IMR-90 (cell line): ENCODE measurements around the gene SMIM21. TPM values are rescaled to one million over a fixed set of nuclear protein-coding genes. Genes with fewer than 3 reads are reported as not detected.

Experiments
- ATAC-seq: fragments of 200-7000 bp; cut with Tn5 transposase; 2 replicates; pipeline ENCODE4 v1.9.1; 2020; ENCODE audit warnings: low read depth, mild to moderate bottlenecking, moderate library complexity
- BruUV-seq: library from RNA; stranded (reverse); fragments of 400-500 nt; replicated peaks from 2 replicates; lab custom pipeline; 2021; lab: Mats Ljungman, UMichigan
- CTCF ChIA-PET: fragments of 300-600 bp; formaldehyde crosslinking; extraction: SDS; loops from one replicate; lab custom pipeline; 2021; ENCODE audit warnings: antibody characterized with exemption; lab: Yijun Ruan, JAX
- POLR2A ChIA-PET: fragments of 300-600 bp; sonication (Branson Sonifier 250); formaldehyde crosslinking; loops from one replicate; lab custom pipeline; 2022; ENCODE audit warnings: antibody characterized with exemption; ENCODE audit not compliant: unreplicated experiment; lab: Charles Lee
- DNase-seq: peaks from one replicate; pipeline ENCODE4 v3.0.0; 2013
- H2AFZ ChIP-seq: replicated peaks from 2 replicates; pipeline ENCODE3; 2013; ENCODE audit warnings: low read length, mild to moderate bottlenecking; ENCODE audit not compliant: poor library complexity
- H2AK5ac ChIP-seq: 2 replicates; pipeline ENCODE4 v1.6.1; 2013; ENCODE audit warnings: low read depth, low read length, inconsistent platforms
- H2AK9ac ChIP-seq: replicated peaks from 2 replicates; pipeline ENCODE3; 2013; ENCODE audit warnings: mild to moderate bottlenecking, low read depth, low read length, moderate library complexity; ENCODE audit not compliant: poor library complexity
- H2BK120ac ChIP-seq: 2 replicates; pipeline ENCODE4 v1.6.1; 2013; ENCODE audit warnings: low read depth, low read length, inconsistent platforms
- H2BK15ac ChIP-seq: 3 replicates; pipeline ENCODE4 v1.6.1; 2013; ENCODE audit warnings: low read depth, low read length, inconsistent platforms
- H2BK20ac ChIP-seq: 2 replicates; pipeline ENCODE4 v1.6.1; 2013; ENCODE audit warnings: low read depth, mild to moderate bottlenecking, inconsistent platforms, low read length, moderate library complexity
- H2BK5ac ChIP-seq: 2 replicates; pipeline ENCODE4 v1.6.1; 2013; ENCODE audit warnings: mild to moderate bottlenecking, low read depth, low read length, inconsistent platforms; ENCODE audit not compliant: poor library complexity, severe bottlenecking
- H3K14ac ChIP-seq: replicated peaks from 2 replicates; pipeline ENCODE4 v1.6.1; 2013; ENCODE audit warnings: low read depth, low read length, inconsistent platforms
- H3K18ac ChIP-seq: 2 replicates; pipeline ENCODE4 v1.6.1; 2013; ENCODE audit warnings: low read depth, low read length, control low read depth
- H3K23ac ChIP-seq: 2 replicates; pipeline ENCODE4 v1.6.1; 2013; ENCODE audit warnings: low read depth, low read length, inconsistent platforms
- H3K27ac ChIP-seq: 2 replicates; pipeline ENCODE4 v1.5.1; 2013; ENCODE audit warnings: mild to moderate bottlenecking, control low read depth, low read length; ENCODE audit not compliant: insufficient read depth
- H3K27me3 ChIP-seq: 2 replicates; pipeline ENCODE4 v1.6.1; 2013; ENCODE audit warnings: low read length; ENCODE audit not compliant: control insufficient read depth, insufficient read depth
- H3K36me3 ChIP-seq: 2 replicates; pipeline ENCODE4 v1.6.1; 2013; ENCODE audit warnings: low read length, mixed read lengths; ENCODE audit not compliant: control insufficient read depth, insufficient read depth
- H3K4ac ChIP-seq: 2 replicates; pipeline ENCODE4 v1.6.1; 2013; ENCODE audit warnings: low read depth, low read length, inconsistent platforms
- H3K4me1 ChIP-seq: 2 replicates; pipeline ENCODE4 v1.6.1; 2013; ENCODE audit warnings: low read length, mixed read lengths; ENCODE audit not compliant: control insufficient read depth, insufficient read depth
- H3K4me2 ChIP-seq: 2 replicates; pipeline ENCODE4 v1.6.1; 2013; ENCODE audit warnings: low read depth, mild to moderate bottlenecking, control low read depth, low read length, moderate library complexity
- H3K4me3 ChIP-seq: 2 replicates; pipeline ENCODE4 v1.5.1; 2013; ENCODE audit warnings: low read depth, mild to moderate bottlenecking, control low read depth, low read length, moderate library complexity; ENCODE audit not compliant: insufficient read depth
- H3K56ac ChIP-seq: 2 replicates; pipeline ENCODE4 v1.6.1; 2013; ENCODE audit warnings: low read length, inconsistent platforms; ENCODE audit not compliant: insufficient read depth; ENCODE audit errors: extremely low read depth
- H3K79me1 ChIP-seq, 2 experiments: 2 replicates each; pipeline ENCODE4 v1.6.1; 2013; ENCODE audit warnings: low read length in 2 of 2, inconsistent platforms in 1 of 2, low read depth in 1 of 2
- H3K9ac ChIP-seq: 2 replicates; pipeline ENCODE4 v1.6.1; 2013; ENCODE audit warnings: low read depth, low read length, control low read depth
- H3K9me1 ChIP-seq: 2 replicates; pipeline ENCODE4 v1.6.1; 2013; ENCODE audit warnings: low read length, inconsistent platforms; ENCODE audit not compliant: insufficient read depth
- H3K9me3 ChIP-seq: 2 replicates; pipeline ENCODE4 v1.6.1; 2013; ENCODE audit warnings: low read length; ENCODE audit not compliant: control insufficient read depth, insufficient read depth
- H4K20me1 ChIP-seq: 2 replicates; pipeline ENCODE4 v1.6.1; 2013; ENCODE audit warnings: low read length, inconsistent platforms; ENCODE audit not compliant: insufficient read depth
- H4K5ac ChIP-seq: 2 replicates; pipeline ENCODE4 v1.6.1; 2013; ENCODE audit warnings: mild to moderate bottlenecking, low read depth, low read length, control low read depth
- H4K8ac ChIP-seq, 2 experiments: 2 replicates each; pipeline ENCODE4 v1.6.1; 2013; ENCODE audit warnings: low read depth in 2 of 2, low read length in 2 of 2, control low read depth in 1 of 2, inconsistent platforms in 1 of 2
- H4K91ac ChIP-seq: 2 replicates; pipeline ENCODE4 v1.6.1; 2013; ENCODE audit warnings: low read depth, low read length, inconsistent platforms; ENCODE audit not compliant: insufficient read depth
- BHLHE40 ChIP-seq: fragments of 150-350 bp; IDR thresholded peaks from 2 replicates; pipeline ENCODE4 v1.6.1; 2016; ENCODE audit warnings: mild to moderate bottlenecking, low read depth, low read length
- CHD1 ChIP-seq: IDR thresholded peaks from 2 replicates; pipeline ENCODE4 v1.6.1; 2012; ENCODE audit warnings: low read depth, low read length, improper control_type of control experiment
- FOS ChIP-seq: fragments of 150-350 bp; IDR thresholded peaks from 2 replicates; pipeline ENCODE4 v1.6.1; 2016; ENCODE audit warnings: low read depth, low read length
- MAFK ChIP-seq: IDR thresholded peaks from 2 replicates; pipeline ENCODE4 v1.6.1; 2012; ENCODE audit warnings: low read depth, low read length, improper control_type of control experiment
- MXI1 ChIP-seq: IDR thresholded peaks from 2 replicates; pipeline ENCODE4 v1.6.1; 2012; ENCODE audit warnings: low read depth, mild to moderate bottlenecking, low read length, moderate library complexity, borderline replicate concordance
- NFE2L2 ChIP-seq: fragments of 150-350 bp; IDR thresholded peaks from 2 replicates; pipeline ENCODE4 v1.6.1; 2016; ENCODE audit warnings: low read depth, mild to moderate bottlenecking, low read length
- POLR2A ChIP-seq: IDR thresholded peaks from 2 replicates; pipeline ENCODE4 v1.6.1; 2012; ENCODE audit warnings: mild to moderate bottlenecking, low read depth, low read length
- RAD21 ChIP-seq: IDR thresholded peaks from 2 replicates; pipeline ENCODE4 v1.6.1; 2012; ENCODE audit warnings: low read length, improper control_type of control experiment
- RFX5 ChIP-seq: IDR thresholded peaks from 2 replicates; pipeline ENCODE4 v1.8.0; 2012; ENCODE audit warnings: low read depth, mild to moderate bottlenecking, low read length, moderate library complexity
- SMC3 ChIP-seq: fragments of 150-350 bp; IDR thresholded peaks from 2 replicates; pipeline ENCODE4 v1.6.1; 2016; ENCODE audit warnings: low read depth, mild to moderate bottlenecking, antibody characterized with exemption, low read length, moderate library complexity
- WGBS, 2 experiments: methylation state at CpG; one replicate each; pipeline versions ENCODE4 v1.1.5 to v1.1.7; 2013; ENCODE audit warnings: missing lambda C conversion rate in 2 of 2; ENCODE audit not compliant: insufficient read length in 1 of 2; ENCODE audit errors: extremely low coverage in 2 of 2; 5-methylcytosine and 5-hydroxymethylcytosine counted together
- dilution Hi-C: fragments of 300-500 bp; cut with HindIII; formaldehyde crosslinking; loops from one replicate; pipeline ENCODE4 v1.14.3; 2018; ENCODE audit warnings: low sequenced_read_pairs; ENCODE audit not compliant: unreplicated experiment
- in situ Hi-C: fragments of 300-500 bp; cut with MboI; formaldehyde crosslinking; loops from 3 replicates; pipeline ENCODE4 v1.14.3; 2019; ENCODE audit warnings: low sequenced_read_pairs, inconsistent platforms, mixed read lengths
- intact Hi-C: fragments of 100-400 bp; cut with micrococcal nuclease; formaldehyde crosslinking; loops from 2 replicates; pipeline ENCODE4 v1.10.0; 2022
- polyA plus RNA-seq, 3 experiments: library from polyadenylated mRNA; depleted of rRNA; stranded (reverse); fragments of >200 nt; gene quantifications; 2 replicates each; pipeline ENCODE4 v1.2.3, GENCODE V29; 2012; ENCODE audit warnings: low replicate concordance in 1 of 3
- total RNA-seq: library from RNA; depleted of rRNA; stranded (reverse); fragments of >200 nt; gene quantifications from 2 replicates; pipeline ENCODE4 v1.2.3, GENCODE V29; 2012
- TF ChIP-seq, protein P1 (sequence below): fragments of 150-350 bp; IDR thresholded peaks from 2 replicates; pipeline ENCODE4 v1.6.1; 2017; ENCODE audit warnings: mild to moderate bottlenecking, antibody characterized with exemption, low read length, low read depth
- TF ChIP-seq, protein P2 (sequence below): fragments of 150-350 bp; IDR thresholded peaks from 2 replicates; pipeline ENCODE4 v1.6.1; 2016; ENCODE audit warnings: low read depth, mild to moderate bottlenecking, low read length, moderate library complexity, borderline replicate concordance

The SMIM21 gene
- total and polyA plus RNA-seq, 2 of the 4 experiments (the other 2 are of a cell fraction): not detected

DNA sequence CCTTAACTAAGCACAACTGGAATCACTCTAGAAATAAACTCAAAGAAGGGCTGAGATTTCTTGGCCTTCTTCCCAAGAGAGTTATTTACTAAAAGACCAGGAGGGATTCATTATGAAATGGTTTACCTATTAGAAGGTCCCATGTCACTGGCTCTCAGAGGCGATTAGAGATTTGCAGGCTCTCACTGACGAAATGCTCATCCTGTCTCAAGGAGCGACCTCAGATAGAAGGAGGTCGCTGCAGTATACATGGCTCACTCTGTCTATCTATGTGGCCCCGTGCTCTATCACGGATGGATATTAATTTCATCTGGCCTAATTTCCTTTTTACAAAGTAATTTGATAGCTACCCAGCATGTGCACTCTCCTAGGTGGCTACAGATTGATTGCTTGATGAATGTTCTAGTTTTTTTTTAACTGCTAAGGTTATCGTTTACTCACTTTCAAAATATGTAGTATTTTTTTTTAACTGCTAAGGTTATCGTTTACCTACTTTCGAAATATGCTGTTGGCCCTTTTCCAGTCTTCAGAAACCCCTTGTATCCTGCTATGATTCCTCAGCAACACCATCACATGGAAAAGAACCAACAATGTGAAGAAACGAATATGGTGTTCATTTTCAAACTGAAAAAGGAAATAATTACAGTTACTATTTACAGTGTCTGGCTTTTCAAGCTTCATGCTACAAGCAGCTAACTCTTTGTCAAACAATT lies 9.1 kb downstream of the SMIM21 start:
- POLR2A ChIA-PET: interaction anchor here (0.6 kb wide), 1 partner anchor 265 kb away, joined by 5 read pairs; no protein-coding TSS in a partner anchor
- intact Hi-C loops (loop anchor here (10.0 kb wide), 1 partner anchor 166 kb away; no protein-coding TSS in a partner anchor), dilution Hi-C loops (no loop called here), in situ Hi-C loops (no loop called here)
- no peak overlapping the region for H2BK5ac ChIP-seq
- CTCF ChIA-PET: no interaction called here
- no CpG with 5 or more reads among the region's 10 CpGs for WGBS, 2 experiments
- H2AK5ac ChIP-seq: no peak overlapping the region
- no peaks in the 10 kb centered on the region for H3K79me1 ChIP-seq
- no peak overlapping the region for H3K23ac ChIP-seq
- H3K9me1 ChIP-seq: no peaks in the 10 kb centered on the region
- no peak overlapping the region for H3K14ac ChIP-seq
- no peak overlapping the region for H4K5ac ChIP-seq
- H4K8ac ChIP-seq: no peak overlapping the region
- peaks cover 2% of the 10 kb centered on the region for H3K4me1 ChIP-seq
- H3K56ac ChIP-seq: no peak overlapping the region
- no peaks in the 10 kb centered on the region; the same call in 1 of the 2 replicates for H3K27me3 ChIP-seq
- ATAC-seq: 0 out of 2 replicates have a peak, but pooled peaks have one; percentile 11
- DNase-seq: no peak
- no peak overlapping the region for H2AFZ ChIP-seq
- H3K9ac ChIP-seq: no peak overlapping the region
- no peaks in the 10 kb centered on the region for H4K20me1 ChIP-seq
- no peak overlapping the region for H2BK20ac ChIP-seq
- H3K4me2 ChIP-seq: 0 out of 2 replicates have a peak overlapping the region, but pooled peaks have one; percentile 17
- TF ChIP-seq NFE2L2 (no peak), MXI1 (no peak), RAD21 (no peak), RFX5 (no peak), CHD1 (no peak), FOS (no peak), MAFK (no peak), SMC3 (no peak), BHLHE40 (no peak), POLR2A (no peak)
- TF ChIP-seq, protein P1, sequence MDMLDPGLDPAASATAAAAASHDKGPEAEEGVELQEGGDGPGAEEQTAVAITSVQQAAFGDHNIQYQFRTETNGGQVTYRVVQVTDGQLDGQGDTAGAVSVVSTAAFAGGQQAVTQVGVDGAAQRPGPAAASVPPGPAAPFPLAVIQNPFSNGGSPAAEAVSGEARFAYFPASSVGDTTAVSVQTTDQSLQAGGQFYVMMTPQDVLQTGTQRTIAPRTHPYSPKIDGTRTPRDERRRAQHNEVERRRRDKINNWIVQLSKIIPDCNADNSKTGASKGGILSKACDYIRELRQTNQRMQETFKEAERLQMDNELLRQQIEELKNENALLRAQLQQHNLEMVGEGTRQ: no peak
- TF ChIP-seq, protein P2, sequence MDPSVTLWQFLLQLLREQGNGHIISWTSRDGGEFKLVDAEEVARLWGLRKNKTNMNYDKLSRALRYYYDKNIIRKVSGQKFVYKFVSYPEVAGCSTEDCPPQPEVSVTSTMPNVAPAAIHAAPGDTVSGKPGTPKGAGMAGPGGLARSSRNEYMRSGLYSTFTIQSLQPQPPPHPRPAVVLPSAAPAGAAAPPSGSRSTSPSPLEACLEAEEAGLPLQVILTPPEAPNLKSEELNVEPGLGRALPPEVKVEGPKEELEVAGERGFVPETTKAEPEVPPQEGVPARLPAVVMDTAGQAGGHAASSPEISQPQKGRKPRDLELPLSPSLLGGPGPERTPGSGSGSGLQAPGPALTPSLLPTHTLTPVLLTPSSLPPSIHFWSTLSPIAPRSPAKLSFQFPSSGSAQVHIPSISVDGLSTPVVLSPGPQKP: no peak
- no TSS peak for BruUV-seq
- H3K4ac ChIP-seq: no peak overlapping the region
- no peak overlapping the region for H4K91ac ChIP-seq
- H3K27ac ChIP-seq: no peak overlapping the region
- H2AK9ac ChIP-seq: no peak overlapping the region
- H3K18ac ChIP-seq: no peak overlapping the region
- H2BK120ac ChIP-seq: no peak overlapping the region
- no peaks in the 10 kb centered on the region for H3K36me3 ChIP-seq
- peaks cover 4% of the 10 kb centered on the region; the same call in 1 of the 2 replicates for H3K9me3 ChIP-seq
- H3K4me3 ChIP-seq: no peak overlapping the region
- no peak overlapping the region for H2BK15ac ChIP-seq
